Endothelial cell of hepatic sinusoid (primary cell): ENCODE data around the gene LCN10.
"Not testable (repeated sequence)": the region's sequence is repeated elsewhere in the genome, so short reads cannot be mapped to it uniquely, and the experiment has no call there.

Experiments
- in situ Hi-C: cut with HindIII; loops from 2 replicates; pipeline ENCODE4 v1.10.0; 2017; ENCODE audit warnings: low sequenced_read_pairs

Gene LCN10

GRCh38 chr9:136742591-136743391, at the start of gene LCN10:
Gene LCN10 (minus strand): TSS chr9:136742940. CDS start chr9:136742903, 37 bp downstream.
- in situ Hi-C loops: no loop called here

- in situ Hi-C loops: no loop called here
Measured at GRCh38 chr9:136791516-136792276, 49.0 kb upstream of the LCN10 start.

- in situ Hi-C loops: no loop called here
Measured at GRCh38 chr9:136790640-136791515, 48.1 kb upstream of the LCN10 start, which contains the start of gene TMEM141. Gene TMEM141 (plus strand): TSS chr9:136791344. CDS start chr9:136791371, 27 bp downstream.

GRCh38 chr9:136789523-136789937, 46.8 kb upstream of the LCN10 start:
- in situ Hi-C loops: no loop called here

GRCh38 chr9:136788644-136789522, 46.1 kb upstream of the LCN10 start:
- in situ Hi-C loops: not testable (repeated sequence)

- in situ Hi-C loops: no loop called here
Measured at GRCh38 chr9:136787690-136788400, 45.1 kb upstream of the LCN10 start.

GRCh38 chr9:136786983-136787382, 44.2 kb upstream of the LCN10 start:
- in situ Hi-C loops: not testable (repeated sequence)

GRCh38 chr9:136786451-136786850, 43.7 kb upstream of the LCN10 start:
- in situ Hi-C loops: no loop called here

- in situ Hi-C loops: not testable (repeated sequence)
Measured at GRCh38 chr9:136785565-136786355, 43.0 kb upstream of the LCN10 start.

- in situ Hi-C loops: loop anchor here (5.0 kb wide), 1 partner anchor 242 kb away; the partner anchor contains the start of gene ABCA2
Measured at GRCh38 chr9:136784997-136785361, 42.2 kb upstream of the LCN10 start.

- in situ Hi-C loops: loop anchor here (5.0 kb wide), 1 partner anchor 243 kb away; the partner anchor contains the start of gene ABCA2
Measured at GRCh38 chr9:136784249-136784996, 41.7 kb upstream of the LCN10 start.

- in situ Hi-C loops: loop anchor here (5.0 kb wide), 1 partner anchor 245 kb away; the partner anchor contains the start of gene ABCA2
Measured at GRCh38 chr9:136782452-136782851, 39.7 kb upstream of the LCN10 start.

- in situ Hi-C loops: loop anchor here (5.0 kb wide), 1 partner anchor 247 kb away; the partner anchor contains the start of gene ABCA2
Measured at GRCh38 chr9:136779808-136780207, 37.1 kb upstream of the LCN10 start.

GRCh38 chr9:136777359-136777758, 34.6 kb upstream of the LCN10 start:
- in situ Hi-C loops: no loop called here

- in situ Hi-C loops: no loop called here
Measured at GRCh38 chr9:136776947-136777346, 34.2 kb upstream of the LCN10 start.

GRCh38 chr9:136775191-136775590, 32.5 kb upstream of the LCN10 start:
- in situ Hi-C loops: no loop called here

- in situ Hi-C loops: no loop called here
Measured at GRCh38 chr9:136774416-136775045, 31.8 kb upstream of the LCN10 start.
